OCI-LY1 (cell line): ENCODE results near the gene HDC.

Experiments used
- H2AFZ ChIP-seq: fragments of 200-600 bp; sonication (generic), shearing (Covaris generic); 2 replicates; pipeline ENCODE4 v1.6.0; 2014; ENCODE audit warnings: antibody characterized with exemption, mild to moderate bottlenecking, low read length
- H3F3A ChIP-seq: fragments of 200-600 bp; sonication (generic), shearing (Covaris generic); 2 replicates; pipeline ENCODE4 v1.6.0; 2014; ENCODE audit warnings: mild to moderate bottlenecking, antibody characterized with exemption, low read length, moderate library complexity; ENCODE audit not compliant: insufficient read depth
- H3K27ac ChIP-seq: fragments of 200-600 bp; sonication (generic); 2 replicates; pipeline ENCODE4 v1.5.1; 2014; ENCODE audit warnings: low read length, mixed run types, mild to moderate bottlenecking, low read depth; ENCODE audit not compliant: poor library complexity, severe bottlenecking
- H3K27me3 ChIP-seq: fragments of 200-600 bp; sonication (generic); 2 replicates; pipeline ENCODE4 v1.6.0; 2014; ENCODE audit warnings: antibody characterized with exemption, mild to moderate bottlenecking, low read length, moderate library complexity; ENCODE audit not compliant: insufficient read depth
- H3K36me3 ChIP-seq: fragments of 200-600 bp; sonication (generic); 2 replicates; pipeline ENCODE4 v1.6.1; 2014; ENCODE audit warnings: mild to moderate bottlenecking, antibody characterized with exemption, low read length, moderate library complexity, mixed read lengths; ENCODE audit not compliant: insufficient read depth
- H3K4me1 ChIP-seq: fragments of 200-600 bp; sonication (generic); 2 replicates; pipeline ENCODE4 v1.5.1; 2014; ENCODE audit warnings: mild to moderate bottlenecking, low read length, moderate library complexity; ENCODE audit not compliant: insufficient read depth, severe bottlenecking
- H3K4me2 ChIP-seq: fragments of 200-600 bp; sonication (generic), shearing (Covaris generic); 2 replicates; pipeline ENCODE4 v1.6.1; 2014; ENCODE audit warnings: low read length
- H3K4me3 ChIP-seq: fragments of 200-600 bp; sonication (generic); 2 replicates; pipeline ENCODE4 v1.5.1; 2014; ENCODE audit warnings: low read length, low read depth, mild to moderate bottlenecking, mixed read lengths; ENCODE audit not compliant: poor library complexity, severe bottlenecking
- H3K79me2 ChIP-seq: fragments of 200-600 bp; shearing (Covaris generic); 2 replicates; pipeline ENCODE4 v1.6.1; 2016; ENCODE audit warnings: mixed run types, low read length, mixed read lengths; ENCODE audit not compliant: insufficient read depth
- H3K9ac ChIP-seq: fragments of 200-600 bp; sonication (generic), shearing (Covaris generic); 2 replicates; pipeline ENCODE4 v1.6.1; 2014; ENCODE audit warnings: mild to moderate bottlenecking, low read length, mixed read lengths
- H3K9me2 ChIP-seq: fragments of 200-600 bp; sonication (generic), shearing (Covaris generic); 2 replicates; pipeline ENCODE4 v1.6.1; 2014; ENCODE audit warnings: low read depth, mild to moderate bottlenecking, low read length, mixed read lengths
- H3K9me3 ChIP-seq: fragments of 200-600 bp; shearing (Covaris generic); 2 replicates; pipeline ENCODE4 v1.6.1; 2014; ENCODE audit warnings: low read length, mixed read lengths
- H4K20me1 ChIP-seq: fragments of 200-600 bp; sonication (generic), shearing (Covaris generic); 2 replicates; pipeline ENCODE4 v1.6.0; 2016; ENCODE audit warnings: mild to moderate bottlenecking, low read length; ENCODE audit not compliant: insufficient read depth
- EZH2 ChIP-seq: fragments of 200-600 bp; sonication (generic), shearing (Covaris generic); IDR thresholded peaks from 2 replicates; pipeline ENCODE4 v1.8.0; 2017; ENCODE audit warnings: borderline replicate concordance, mixed run types, mild to moderate bottlenecking, antibody characterized with exemption, low read length, moderate library complexity, mixed read lengths
- TF ChIP-seq, protein P1 (sequence below): fragments of 200-600 bp; sonication (generic), shearing (Covaris generic); IDR thresholded peaks from 2 replicates; pipeline ENCODE4 v1.5.1; 2017; ENCODE audit warnings: mild to moderate bottlenecking, antibody characterized with exemption, low read length, moderate library complexity, mixed read lengths

Gene HDC

DNA sequence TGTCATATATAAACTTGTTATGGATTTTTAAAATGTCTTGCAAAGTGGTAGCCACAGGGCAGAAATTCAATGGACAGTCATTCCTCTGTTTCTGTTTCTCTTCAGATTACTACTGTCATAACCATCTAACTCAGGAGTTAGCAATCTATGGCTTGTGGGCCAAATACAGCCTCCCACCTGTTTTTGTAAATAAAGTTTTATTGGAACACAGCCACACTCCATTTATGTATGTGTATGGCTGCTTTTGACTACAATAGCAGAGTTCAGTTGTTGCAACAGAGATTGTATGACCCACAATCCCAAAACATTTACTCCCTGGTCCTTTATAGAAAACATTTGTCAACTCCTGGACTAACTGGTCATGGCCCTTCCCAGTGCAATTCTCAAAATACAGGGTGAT is 63.5 kb downstream of the HDC start:
- H3K27me3 ChIP-seq: no peaks in the 10 kb centered on the region

DNA sequence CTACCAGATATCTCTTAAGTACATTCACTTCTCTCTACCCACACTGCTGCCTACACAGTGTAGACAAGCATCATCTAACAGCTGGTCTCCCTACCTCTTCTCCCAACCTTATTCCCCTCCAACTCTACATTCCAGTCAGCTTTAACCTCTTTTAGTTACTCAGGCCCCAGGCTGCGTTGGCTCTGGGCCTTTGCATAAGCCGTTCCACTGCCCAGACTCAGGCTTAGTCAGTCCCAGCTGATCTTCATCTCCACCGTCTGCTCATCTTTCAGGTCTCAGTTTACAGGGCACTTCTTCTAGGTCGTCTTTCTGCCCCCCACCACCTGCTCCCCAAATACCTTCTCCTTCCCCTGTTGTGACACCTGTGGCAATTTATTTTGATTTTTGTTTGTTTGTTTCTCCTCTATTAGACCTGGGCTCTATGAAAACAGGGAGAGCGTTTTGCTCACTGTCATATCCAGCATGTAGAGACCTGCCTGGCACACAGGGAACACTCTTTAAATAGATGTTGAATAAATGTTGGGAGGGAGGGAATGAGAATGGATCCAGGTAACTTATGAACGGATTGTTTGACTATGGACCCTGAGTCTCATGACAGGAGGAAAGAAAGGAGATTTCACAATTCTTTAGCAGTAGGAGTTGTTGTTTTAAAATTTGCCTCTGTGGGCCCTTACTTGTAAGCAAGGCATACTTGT is 72.5 kb downstream of the HDC start:
- no peaks in the 10 kb centered on the region for H3K27me3 ChIP-seq
- no peak for TF ChIP-seq EZH2
- TF ChIP-seq, protein P1, sequence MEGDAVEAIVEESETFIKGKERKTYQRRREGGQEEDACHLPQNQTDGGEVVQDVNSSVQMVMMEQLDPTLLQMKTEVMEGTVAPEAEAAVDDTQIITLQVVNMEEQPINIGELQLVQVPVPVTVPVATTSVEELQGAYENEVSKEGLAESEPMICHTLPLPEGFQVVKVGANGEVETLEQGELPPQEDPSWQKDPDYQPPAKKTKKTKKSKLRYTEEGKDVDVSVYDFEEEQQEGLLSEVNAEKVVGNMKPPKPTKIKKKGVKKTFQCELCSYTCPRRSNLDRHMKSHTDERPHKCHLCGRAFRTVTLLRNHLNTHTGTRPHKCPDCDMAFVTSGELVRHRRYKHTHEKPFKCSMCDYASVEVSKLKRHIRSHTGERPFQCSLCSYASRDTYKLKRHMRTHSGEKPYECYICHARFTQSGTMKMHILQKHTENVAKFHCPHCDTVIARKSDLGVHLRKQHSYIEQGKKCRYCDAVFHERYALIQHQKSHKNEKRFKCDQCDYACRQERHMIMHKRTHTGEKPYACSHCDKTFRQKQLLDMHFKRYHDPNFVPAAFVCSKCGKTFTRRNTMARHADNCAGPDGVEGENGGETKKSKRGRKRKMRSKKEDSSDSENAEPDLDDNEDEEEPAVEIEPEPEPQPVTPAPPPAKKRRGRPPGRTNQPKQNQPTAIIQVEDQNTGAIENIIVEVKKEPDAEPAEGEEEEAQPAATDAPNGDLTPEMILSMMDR: no peak
- no peak overlapping the region for H3K4me2 ChIP-seq
- H2AFZ ChIP-seq: no peak overlapping the region
- no peaks in the 10 kb centered on the region for H3K4me1 ChIP-seq
- no peaks in the 10 kb centered on the region for H3K79me2 ChIP-seq
- no peak overlapping the region for H3K4me3 ChIP-seq
- no peaks in the 10 kb centered on the region for H3K9me3 ChIP-seq
- H3K27ac ChIP-seq: no peak overlapping the region
- H3F3A ChIP-seq: no peaks in the 10 kb centered on the region
- no peaks in the 10 kb centered on the region for H3K36me3 ChIP-seq
- no peak overlapping the region for H3K9ac ChIP-seq
- H3K9me2 ChIP-seq: no peaks in the 10 kb centered on the region
- H4K20me1 ChIP-seq: no peaks in the 10 kb centered on the region

More for the DNA sequence above, 63.5 kb downstream of the HDC start:
- Histone ChIP-seq H3K36me3 (no peaks in the 10 kb centered on the region), H3K4me3 (no peak overlapping the region), H3K9me3 (no peaks in the 10 kb centered on the region), H3K4me1 (no peaks in the 10 kb centered on the region), H3K9me2 (no peaks in the 10 kb centered on the region), H3K4me2 (no peak overlapping the region), H3F3A (no peaks in the 10 kb centered on the region), H4K20me1 (no peaks in the 10 kb centered on the region), H2AFZ (no peak overlapping the region), H3K79me2 (no peaks in the 10 kb centered on the region), H3K27ac (no peak overlapping the region), H3K9ac (no peak overlapping the region)
- TF ChIP-seq EZH2: no peak
- TF ChIP-seq, protein P1: no peak

DNA sequence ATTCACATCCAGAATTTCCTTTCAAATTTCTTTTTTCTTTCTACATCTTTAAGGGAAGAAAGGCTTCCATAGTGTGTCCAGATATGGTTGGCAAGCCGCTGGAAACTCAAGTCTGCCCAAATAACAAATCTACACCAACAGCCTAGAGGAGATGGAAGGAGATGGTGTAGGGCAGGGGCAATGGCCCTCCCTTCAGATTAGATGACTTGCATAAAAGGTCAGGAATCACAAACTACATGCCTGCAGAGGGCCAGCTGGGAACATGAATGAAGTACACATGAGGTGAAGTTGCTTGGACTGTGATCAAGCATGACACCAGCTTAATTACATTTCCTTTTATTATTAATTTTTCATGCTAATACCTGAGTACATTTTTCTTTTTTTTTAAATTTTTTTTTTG is 73.4 kb downstream of the HDC start:
- no peaks in the 10 kb centered on the region for H3K27me3 ChIP-seq
- H3K9me3 ChIP-seq: no peaks in the 10 kb centered on the region
- H3K79me2 ChIP-seq: no peaks in the 10 kb centered on the region
- no peak overlapping the region for H3K27ac ChIP-seq
- no peaks in the 10 kb centered on the region for H4K20me1 ChIP-seq
- no peak overlapping the region for H2AFZ ChIP-seq
- no peaks in the 10 kb centered on the region for H3K4me1 ChIP-seq
- TF ChIP-seq, protein P1: no peak
- H3F3A ChIP-seq: no peaks in the 10 kb centered on the region
- no peak overlapping the region for H3K4me3 ChIP-seq
- no peaks in the 10 kb centered on the region for H3K36me3 ChIP-seq
- no peaks in the 10 kb centered on the region for H3K9me2 ChIP-seq
- no peak overlapping the region for H3K4me2 ChIP-seq
- H3K9ac ChIP-seq: no peak overlapping the region
